Subcutaneous adipose tissue (tissue), 4 donors: ENCODE measurements around the gene KDM1A. TPM values are rescaled to one million over a fixed set of nuclear protein-coding genes. Genes with fewer than 3 reads are reported as not detected.

Experiments
- CTCF ChIP-seq: fragments of 450-650 bp; IDR thresholded peaks from one replicate; pipeline ENCODE4 v1.5.1; 2016; ENCODE audit warnings: low read depth, mild to moderate bottlenecking, control low read depth, antibody characterized with exemption, moderate library complexity
- total RNA-seq, 4 donors: library from RNA; depleted of rRNA; stranded (reverse); fragments of >200 nt; gene quantifications; one replicate each; pipeline ENCODE4 v1.1.0, GENCODE V29; 2016

KDM1A gene
- total RNA-seq, 4 donors from 2014 or later: 37.9 to 43.7 (median 38.5) TPM

- no peak for TF ChIP-seq CTCF
These were observed 5.6 kb upstream of the KDM1A start for GRCh38 chr1:23013657-23014056.

DNA sequence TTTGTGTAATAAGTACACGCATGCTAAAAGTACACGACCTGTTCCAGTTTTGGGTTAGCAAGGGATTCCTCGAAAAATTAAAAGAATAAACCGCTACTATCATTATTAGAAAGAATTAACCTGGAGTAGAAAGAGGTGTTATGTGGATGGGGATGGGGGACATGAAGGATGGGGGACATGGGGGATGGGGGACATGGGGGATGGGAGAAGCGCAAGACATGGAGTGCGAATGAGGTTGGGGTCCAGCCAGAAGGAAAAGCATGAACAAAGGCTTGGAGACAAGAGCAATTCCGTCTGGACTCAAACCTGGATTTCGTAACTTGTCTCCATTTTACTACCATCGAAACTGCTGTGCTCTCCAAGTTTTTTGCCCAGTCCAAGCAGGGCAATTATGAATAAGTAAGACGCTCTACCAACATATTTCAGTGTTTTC lies 591 bp upstream of the KDM1A start:
- no peak for TF ChIP-seq CTCF

GRCh38 chr1:23019863-23020625 lies 776 bp downstream of the KDM1A start:
- no peak for TF ChIP-seq CTCF

DNA sequence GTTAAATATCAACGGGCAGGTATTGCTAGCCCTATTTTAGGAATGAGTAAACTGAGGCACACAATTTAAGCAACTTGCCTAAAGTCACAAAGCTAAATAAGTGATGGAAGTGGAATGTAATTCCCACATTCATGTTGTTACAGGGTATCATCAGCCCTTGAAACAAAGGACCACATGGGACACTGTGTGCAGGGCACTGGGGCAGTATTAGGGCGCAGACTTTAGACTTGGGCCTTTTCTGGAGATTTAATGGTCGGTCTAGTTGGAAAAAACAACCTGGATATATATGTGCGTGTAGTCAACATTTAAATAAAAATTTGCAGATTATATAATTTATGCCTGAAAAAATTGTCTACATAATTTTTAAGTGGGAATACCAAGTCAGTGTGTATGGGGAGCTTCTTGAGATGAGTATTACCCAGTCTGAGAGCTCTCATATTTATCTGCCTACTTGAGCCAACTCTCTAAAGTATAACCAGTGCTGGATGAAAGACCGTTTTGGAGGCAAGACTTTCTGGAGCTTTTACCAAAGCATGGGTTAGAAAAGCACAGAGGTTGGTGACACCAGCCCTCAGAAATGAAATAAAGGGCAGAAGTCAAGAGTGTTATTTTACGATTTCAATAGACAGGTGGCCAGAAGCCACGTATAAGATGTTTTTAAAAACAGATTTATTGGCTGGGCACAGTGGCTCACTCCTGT lies 1.6 kb downstream of the KDM1A start:
- no peak for TF ChIP-seq CTCF

DNA sequence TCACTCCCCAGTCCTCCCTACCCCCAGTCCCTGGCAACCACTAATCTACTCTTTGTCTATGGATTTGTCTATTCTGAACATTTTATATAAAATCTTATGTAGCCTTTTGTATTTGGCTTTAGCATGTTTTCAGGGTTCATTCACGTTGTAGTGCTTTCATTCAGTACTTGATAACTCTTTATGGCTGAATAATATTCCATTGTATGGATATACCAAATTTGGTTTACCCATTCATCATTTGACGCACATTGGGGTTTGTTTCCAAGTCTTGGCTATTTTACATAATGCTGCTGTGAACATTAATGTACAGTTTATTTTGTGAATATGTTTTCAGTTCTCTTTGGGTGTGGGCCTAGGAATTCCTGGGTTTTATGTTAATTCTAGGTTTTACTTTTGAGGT lies 2.6 kb downstream of the KDM1A start:
- no peak for TF ChIP-seq CTCF

- TF ChIP-seq CTCF: no peak
These were observed 4.0 kb downstream of the KDM1A start for GRCh38 chr1:23023174-23023845.

DNA sequence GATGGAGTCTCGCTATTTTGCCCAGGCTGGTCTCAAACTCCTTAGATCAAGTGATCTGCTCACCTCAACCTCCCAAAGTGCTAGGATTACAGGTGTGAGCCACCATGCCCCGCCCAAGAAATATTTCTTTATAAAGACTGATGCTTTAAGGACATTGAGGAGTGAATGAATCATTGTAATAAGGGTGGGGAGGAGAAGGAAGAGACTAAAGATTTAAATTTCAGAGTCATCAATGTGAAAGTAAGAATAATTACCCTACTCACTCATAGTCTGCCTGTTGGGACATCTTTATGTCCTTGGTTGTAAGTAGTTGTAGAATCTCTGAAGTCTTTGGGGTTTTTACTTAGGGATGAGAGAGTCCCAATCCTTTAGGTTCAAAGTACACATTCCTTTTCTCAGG lies 7.3 kb downstream of the KDM1A start:
- no peak for TF ChIP-seq CTCF
